ENCODE measurements around the gene ZNF202. TPM values are rescaled to one million over a fixed set of nuclear protein-coding genes. Genes with fewer than 3 reads are reported as not detected.
A peak's percentile ranks its signal among the peaks of the same experiment; 100 is the strongest.
"Not testable (repeated sequence)": the region's sequence is repeated elsewhere in the genome, so short reads cannot be mapped to it uniquely, and the experiment has no call there.

ZNF202 gene
- 10 to 100 TPM; 13.1 to 21.9 (median 18.3) TPM for polyA plus RNA-seq (ENCODE audit: insufficient read length in 10 of 10)
- long read RNA-seq, donor 1 = 0 reads
- long read RNA-seq, donor 2, partial matches to known transcripts = 0 of 1 reads
- long read RNA-seq, donor 2, other reads (novel, unspliced or antisense) = 0 of 1 reads
- long read RNA-seq, donor 3 = 0 reads
- long read RNA-seq, donor 4 = 0 reads
- long read RNA-seq, donor 5 = 0 reads
- long read RNA-seq, donor 6 = 0 reads
- long read RNA-seq, donor 7 = 0 reads
- long read RNA-seq, donor 8 = 0 reads
- long read RNA-seq, donor 9 = 0 reads

DNA sequence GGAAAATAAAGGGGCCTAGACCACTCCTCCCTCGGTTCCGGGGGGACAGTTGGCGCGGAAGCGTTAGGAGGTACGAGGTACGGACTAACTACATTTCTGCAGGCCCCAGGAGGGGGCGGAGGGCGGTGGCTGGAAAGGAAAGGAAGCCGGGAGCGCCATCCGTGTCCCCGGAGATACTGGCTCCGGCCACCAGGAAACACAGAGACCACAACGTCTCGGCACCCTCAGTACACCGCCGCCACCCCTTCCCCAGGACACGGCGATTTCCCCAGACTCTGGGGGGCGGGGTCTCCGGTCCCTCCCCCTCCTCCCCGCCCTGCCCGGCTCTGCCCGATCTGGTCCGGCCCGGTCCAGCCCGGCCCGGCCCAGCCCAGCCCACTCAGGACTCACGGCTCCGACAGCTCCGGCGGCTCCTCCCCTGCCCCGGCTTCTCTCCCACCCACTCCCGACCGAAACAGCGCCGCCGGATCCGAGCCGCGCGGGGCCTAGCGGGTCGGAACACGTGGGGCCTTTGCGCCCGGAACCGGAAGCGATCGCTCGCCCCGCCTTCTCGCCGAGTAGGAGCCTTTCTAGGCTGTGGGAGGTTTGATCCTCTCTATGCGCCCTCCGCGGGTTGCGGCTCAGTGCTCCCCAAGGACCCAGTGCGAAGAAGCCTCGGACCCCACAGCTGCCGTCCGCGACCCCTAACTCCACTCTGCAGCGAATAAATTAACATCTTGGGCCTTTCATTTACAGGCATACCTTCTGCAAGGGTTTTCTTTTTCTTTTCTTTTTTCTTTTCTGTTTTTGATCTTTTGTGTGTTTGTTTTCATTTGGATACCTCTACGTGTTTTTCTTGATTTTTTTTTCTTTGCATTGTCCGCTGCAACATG is at the start of gene ZNF202:
Gene ZNF202 (minus strand): TSS at position 502 of the 872 bp plus-strand sequence. CDS start 10,772 bp downstream, outside the sequence.
- DNase-seq = peak; percentile 89 to 97 (median 93)

- no peak for DNase-seq
Measured at GRCh38 chr11:123783536-123783935, 42.1 kb upstream of the ZNF202 start.

DNA sequence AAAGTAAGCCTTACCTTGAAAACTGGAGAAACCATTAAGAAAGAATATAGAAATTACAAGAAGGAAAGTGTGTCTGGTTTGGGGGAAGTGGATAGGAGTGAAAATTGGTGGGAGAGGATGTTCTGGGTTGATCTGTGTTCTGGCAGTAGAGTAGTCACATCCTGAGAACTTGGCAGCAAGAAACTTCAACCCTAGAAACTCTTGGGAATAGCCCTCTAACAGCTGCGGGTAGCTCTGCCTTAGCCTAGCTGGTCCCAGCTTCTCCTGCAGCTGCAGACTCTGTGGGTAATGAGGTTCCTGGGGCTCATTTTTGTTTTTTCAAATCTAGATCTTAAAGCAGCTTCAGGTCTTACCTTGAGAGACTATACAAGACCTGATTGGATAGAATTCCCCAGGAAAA is 37.1 kb upstream of the ZNF202 start:
- DNase-seq = peak in 2 of 3 donors; percentile 27 to 51

GRCh38 chr11:123775715-123776549 is 34.5 kb upstream of the ZNF202 start:
- no peak for DNase-seq

- no peak for DNase-seq
Measured at GRCh38 chr11:123775289-123775688, 33.8 kb upstream of the ZNF202 start.

DNA sequence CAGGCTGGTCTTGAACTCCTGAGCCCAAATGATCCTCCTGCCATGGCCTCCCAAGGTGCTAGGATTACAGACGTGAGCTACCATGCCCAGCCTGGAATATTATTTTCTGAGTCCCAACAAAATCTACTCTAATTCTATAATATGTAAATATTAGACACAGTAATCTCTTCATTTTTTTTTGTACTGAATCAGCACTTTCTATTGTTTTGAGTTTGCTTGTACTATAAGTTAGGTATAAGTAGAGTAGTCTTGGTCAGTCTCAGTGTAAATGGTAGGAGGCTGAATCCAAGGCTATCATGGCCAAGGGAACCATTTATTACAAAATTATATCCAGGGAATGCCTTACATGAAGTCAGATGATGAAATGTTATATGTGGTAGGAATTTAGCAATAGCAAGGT is 32.5 kb upstream of the ZNF202 start:
- DNase-seq = no peak

GRCh38 chr11:123773026-123773425 is 31.6 kb upstream of the ZNF202 start:
- no peak for DNase-seq

DNA sequence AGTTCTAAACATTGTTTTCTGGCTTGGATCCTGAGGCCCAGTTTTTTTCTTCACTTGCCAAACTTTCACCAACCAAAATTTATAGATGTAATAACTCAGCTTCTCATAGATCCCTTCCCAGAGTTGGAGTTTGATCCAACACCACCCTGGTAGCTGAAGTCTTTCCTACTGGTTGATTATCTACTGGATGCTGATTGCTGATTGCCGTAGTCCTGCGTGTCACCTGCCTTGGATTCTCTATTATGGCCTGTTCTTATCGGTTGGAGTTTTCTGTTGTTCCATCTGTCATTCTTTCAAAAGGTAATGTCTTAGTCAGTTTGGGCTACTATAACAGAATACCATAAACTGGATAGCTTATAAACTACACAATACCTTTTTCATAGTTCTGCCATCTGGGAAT is 30.2 kb upstream of the ZNF202 start:
- no peak for DNase-seq

DNA sequence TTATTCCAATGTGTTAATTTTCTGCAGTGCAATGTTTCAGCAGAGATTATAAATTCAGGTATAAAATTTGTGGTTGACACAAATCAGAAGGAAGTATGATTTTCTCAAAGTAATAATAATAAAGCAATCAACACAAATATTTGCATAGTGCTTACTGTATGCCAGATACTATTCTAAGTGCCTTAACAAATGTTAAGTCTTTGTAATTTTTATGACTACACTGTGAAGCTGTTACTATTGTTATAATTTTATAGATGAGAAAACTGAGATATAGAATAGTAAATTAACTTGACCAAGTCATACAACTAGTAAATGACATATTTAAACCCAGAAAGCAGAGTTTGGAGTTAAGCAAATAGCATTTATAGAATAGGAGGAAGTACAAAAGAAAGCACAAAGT is 29.3 kb upstream of the ZNF202 start:
- DNase-seq = no peak

DNA sequence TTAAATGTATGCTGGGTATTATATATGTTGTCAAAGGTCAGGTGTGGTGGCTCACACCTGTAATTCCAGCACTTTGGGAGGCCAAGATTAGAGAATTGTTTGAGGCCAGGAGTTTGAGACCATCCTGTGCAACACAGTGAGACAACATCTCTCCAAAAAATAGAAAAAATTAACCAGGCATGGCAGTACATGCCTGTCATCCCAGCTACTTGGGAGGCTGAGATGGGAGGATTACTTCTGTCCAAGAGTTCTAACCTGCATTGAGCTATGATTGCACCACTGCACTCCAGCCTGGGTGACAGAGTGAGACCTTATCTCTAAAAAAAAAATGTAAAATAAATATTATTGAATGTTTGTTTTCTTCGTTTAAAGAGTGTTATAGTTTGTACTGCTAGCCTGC is 24.1 kb upstream of the ZNF202 start:
- DNase-seq = no peak

DNA sequence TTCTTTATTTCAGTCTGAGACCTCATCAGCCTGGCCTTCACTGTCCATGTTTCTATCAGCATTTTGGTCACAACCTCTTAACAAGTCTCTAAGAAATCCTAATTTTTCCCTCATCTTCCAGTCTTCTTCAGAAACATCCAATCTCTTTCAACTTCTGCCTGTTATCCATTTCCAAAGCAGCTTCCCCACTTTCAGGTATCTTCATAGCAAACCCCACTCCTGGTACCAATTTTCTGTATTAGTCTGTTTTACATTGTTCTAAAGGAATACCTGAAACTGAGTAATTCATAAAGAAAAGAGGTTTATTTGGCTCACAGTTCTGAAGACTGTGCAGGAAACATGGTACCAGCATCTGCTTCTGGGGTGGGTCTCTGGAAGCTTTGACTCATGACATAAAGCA is 21.0 kb upstream of the ZNF202 start:
- no peak for DNase-seq

- DNase-seq = no peak
Measured at GRCh38 chr11:123760894-123761293, 19.4 kb upstream of the ZNF202 start.

GRCh38 chr11:123757976-123758375 is 16.5 kb upstream of the ZNF202 start:
- DNase-seq = no peak

- DNase-seq = no peak
Measured at GRCh38 chr11:123755813-123756212, 14.4 kb upstream of the ZNF202 start.

DNA sequence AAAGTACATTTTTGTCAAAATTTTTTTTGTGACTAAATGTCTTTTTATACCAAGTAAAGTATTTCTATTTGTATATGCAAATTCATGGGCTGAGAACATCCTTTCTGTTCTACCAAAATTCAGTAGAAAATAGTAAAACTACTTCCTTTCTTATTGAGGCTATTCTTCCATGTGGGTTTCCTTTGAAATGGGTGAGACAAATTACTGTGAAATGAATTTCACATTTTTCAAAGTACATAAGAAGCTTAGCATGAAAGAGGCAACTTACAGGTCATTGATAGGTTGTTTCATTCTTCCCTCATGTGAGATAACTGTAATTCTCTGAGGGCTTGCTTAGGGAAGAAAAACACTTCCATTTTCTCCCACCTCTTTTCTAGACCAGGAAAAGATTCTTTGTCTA is 13.9 kb upstream of the ZNF202 start:
- DNase-seq = no peak

- no peak for DNase-seq
Measured at GRCh38 chr11:123754101-123754568, 12.7 kb upstream of the ZNF202 start, which contains the start of gene OR6X1. TSS of gene OR6X1 (minus strand) at chr11:123754518. CDS start at chr11:123754518, 0 bp downstream.

- no peak for DNase-seq
Measured at GRCh38 chr11:123753110-123753509, 11.7 kb upstream of the ZNF202 start.

DNA sequence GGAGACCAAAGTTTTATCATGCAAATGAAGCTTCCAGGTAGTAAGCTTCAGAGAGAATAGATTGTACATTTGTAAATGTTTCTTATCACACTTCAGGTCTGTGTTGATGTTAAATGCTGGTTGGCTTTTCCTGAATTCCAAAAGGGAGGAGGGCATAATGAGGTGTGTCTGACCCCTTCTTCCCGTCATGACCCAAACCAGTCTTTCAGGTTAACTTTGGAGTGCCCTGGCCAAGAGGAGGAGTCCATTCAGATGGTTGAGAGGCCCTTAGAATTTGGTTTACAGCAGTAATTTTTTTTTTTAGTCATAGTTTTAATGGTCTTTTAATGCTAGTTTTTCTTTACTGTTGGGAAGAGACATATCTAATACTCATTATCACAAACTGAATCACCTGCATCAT is 10.3 kb upstream of the ZNF202 start:
- no peak for DNase-seq

DNA sequence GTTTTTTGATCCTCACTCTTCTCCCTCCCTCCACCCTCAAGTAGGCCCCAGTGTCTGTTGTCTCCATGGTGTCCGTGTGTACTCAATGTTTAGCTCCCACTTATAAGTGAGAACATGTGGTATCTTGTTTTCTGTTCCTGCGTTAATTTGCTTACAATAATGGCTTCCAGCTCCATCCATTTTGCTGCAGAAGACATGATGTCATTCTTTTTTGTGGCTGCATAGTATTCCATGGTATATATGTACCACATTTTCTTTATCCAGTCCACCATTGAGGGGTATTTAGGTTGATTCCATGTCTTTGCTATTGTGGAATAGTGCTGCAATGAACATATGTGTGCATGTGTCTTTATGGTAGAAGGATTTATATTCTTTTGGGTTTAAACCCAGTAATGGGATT is 6.9 kb upstream of the ZNF202 start:
- not testable (repeated sequence) for DNase-seq

GRCh38 chr11:123745764-123746451 is 4.4 kb upstream of the ZNF202 start:
- DNase-seq = no peak

DNA sequence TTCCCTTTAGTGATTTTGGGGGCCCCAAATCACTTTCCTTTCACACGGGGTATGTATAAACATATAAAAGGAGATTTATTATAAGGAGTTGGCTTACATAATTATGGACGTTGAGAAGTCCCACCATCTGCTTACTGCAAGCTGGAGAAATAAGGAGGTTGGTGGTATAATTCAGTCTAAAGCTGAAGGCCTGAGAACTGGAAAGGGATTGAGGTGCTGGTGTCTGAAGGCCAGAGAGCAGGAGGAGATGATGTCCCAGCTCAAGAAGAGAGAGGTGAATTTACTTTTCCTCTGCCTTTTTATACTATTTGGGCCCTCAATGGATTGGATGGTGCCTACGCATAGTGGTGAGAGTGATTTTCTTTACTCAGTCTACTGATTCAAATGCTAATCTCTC is 1.3 kb upstream of the ZNF202 start:
- DNase-seq = peak in 1 of 3 donors; percentile 5
